ENCODE results near the gene PRICKLE4. TPM values are rescaled to one million over a fixed set of nuclear protein-coding genes. Genes with fewer than 3 reads are reported as not detected.
A peak's percentile ranks its signal among the peaks of the same experiment; 100 is the strongest.

Gene PRICKLE4
- total RNA-seq, 3 donors from 2014 or later (not counting 1 experiment from before 2014, with no cell fraction given), result not detected

GRCh38 chr6:41767112-41767833 lies 13.3 kb upstream of the PRICKLE4 start:
- peaks cover 16% of the 10 kb centered on the region for H3K36me3 ChIP-seq (ENCODE audit: control insufficient read depth, insufficient read depth, low read length)
- no peak overlapping the region for H3K4me3 Mint-ChIP-seq
- no peaks in the 10 kb centered on the region for H3K9me3 Mint-ChIP-seq
- H3K27ac Mint-ChIP-seq, result no peak overlapping the region
- intact Hi-C loops (cut with micrococcal nuclease), result no loop called here
- peaks cover 14% of the 10 kb centered on the region for H3K4me1 ChIP-seq (ENCODE audit: control insufficient read depth, insufficient read depth, low read length)
- no peak overlapping the region for H3K27ac ChIP-seq (ENCODE audit: low read length)
- H3K27me3 ChIP-seq (ENCODE audit: control insufficient read depth, insufficient read depth, low read length), result no peaks in the 10 kb centered on the region
- 77% methylated on average over 12 of the region's 12 CpGs for WGBS (ENCODE audit: insufficient coverage)
- no peak overlapping the region for H3K4me3 ChIP-seq (ENCODE audit: low read length)
- ATAC-seq (no peak), DNase-seq (no peak)
- H3K36me3 Mint-ChIP-seq, result no peaks in the 10 kb centered on the region
- no peaks in the 10 kb centered on the region for H3K9me3 ChIP-seq (ENCODE audit: control insufficient read depth, insufficient read depth, low read length)
- no peak for TF ChIP-seq CTCF (IDR thresholded peaks at IDR 0.05)
- peaks cover 0 to 9% of the 10 kb centered on the region in 2 donors for H3K4me1 Mint-ChIP-seq
- no peaks in the 10 kb centered on the region for H3K27me3 Mint-ChIP-seq (ENCODE audit: low read depth in 2 of 2)

- Mint-ChIP-seq H3K4me3 (no peak overlapping the region), H3K9me3 (no peaks in the 10 kb centered on the region), H3K27me3 (ENCODE audit: low read depth in 2 of 2) (no peaks in the 10 kb centered on the region), H3K36me3 (no peaks in the 10 kb centered on the region), H3K27ac (peak overlapping the region in 1 of 2 donors; percentile 62), H3K4me1 (peaks cover 0 to 9% of the 10 kb centered on the region in 2 donors)
- TF ChIP-seq CTCF (IDR thresholded peaks at IDR 0.05), result no peak
- no peak for ATAC-seq
- peak overlapping the region; percentile 51 for H3K27ac ChIP-seq (ENCODE audit: low read length)
- H3K27me3 ChIP-seq (ENCODE audit: control insufficient read depth, insufficient read depth, low read length), result no peaks in the 10 kb centered on the region
- intact Hi-C loops (cut with micrococcal nuclease), result no loop called here
- no peaks in the 10 kb centered on the region for H3K9me3 ChIP-seq (ENCODE audit: control insufficient read depth, insufficient read depth, low read length)
- no peak overlapping the region for H3K4me3 ChIP-seq (ENCODE audit: low read length)
- peaks cover 23% of the 10 kb centered on the region for H3K36me3 ChIP-seq (ENCODE audit: control insufficient read depth, insufficient read depth, low read length)
- no peak for DNase-seq
- 54% methylated on average over 10 of the region's 10 CpGs for WGBS (ENCODE audit: insufficient coverage)
- H3K4me1 ChIP-seq (ENCODE audit: control insufficient read depth, insufficient read depth, low read length), result peaks cover 14% of the 10 kb centered on the region
Observed at GRCh38 chr6:41768545-41769308, 11.9 kb upstream of the PRICKLE4 start.

- DNase-seq, result no peak
- no peak overlapping the region for H3K27ac Mint-ChIP-seq
- H3K9me3 Mint-ChIP-seq, result no peaks in the 10 kb centered on the region
Observed at GRCh38 chr6:41769376-41769775, 11.2 kb upstream of the PRICKLE4 start.

More at GRCh38 chr6:41769376-41769775, 11.2 kb upstream of the PRICKLE4 start:
- ATAC-seq, result no peak
- peaks cover 26% of the 10 kb centered on the region for H3K36me3 ChIP-seq (ENCODE audit: control insufficient read depth, insufficient read depth, low read length)
- no peak overlapping the region for H3K4me3 ChIP-seq (ENCODE audit: low read length)
- intact Hi-C loops (cut with micrococcal nuclease), result no loop called here
- no peaks in the 10 kb centered on the region for H3K27me3 Mint-ChIP-seq (ENCODE audit: low read depth in 2 of 2)
- H3K36me3 Mint-ChIP-seq, result peaks cover 5% of the 10 kb centered on the region
- H3K4me1 Mint-ChIP-seq, result peaks cover 0 to 9% of the 10 kb centered on the region in 2 donors
- H3K27me3 ChIP-seq (ENCODE audit: control insufficient read depth, insufficient read depth, low read length), result no peaks in the 10 kb centered on the region
- H3K4me1 ChIP-seq (ENCODE audit: control insufficient read depth, insufficient read depth, low read length), result peaks cover 14% of the 10 kb centered on the region
- no peak for TF ChIP-seq CTCF (IDR thresholded peaks at IDR 0.05)
- 96% methylated on average over 8 of the region's 8 CpGs for WGBS (ENCODE audit: insufficient coverage)
- no peak overlapping the region for H3K27ac ChIP-seq (ENCODE audit: low read length)
- no peak overlapping the region for H3K4me3 Mint-ChIP-seq
- H3K9me3 ChIP-seq (ENCODE audit: control insufficient read depth, insufficient read depth, low read length), result no peaks in the 10 kb centered on the region

All from natural killer cell (primary cell).